OCI-LY3 (cell line): Measurements from ENCODE around the gene PDGFC.

Source experiments
- H2AFZ ChIP-seq: fragments of 200-600, 300-600 bp; shearing (Covaris generic); 2 replicates; pipeline ENCODE4 v1.6.0; 2014; ENCODE audit warnings: antibody characterized with exemption, low read depth, low read length
- H3K27ac ChIP-seq: fragments of 200-600, 300-600 bp; sonication (generic); 2 replicates; pipeline ENCODE4 v1.5.1; 2014; ENCODE audit warnings: mild to moderate bottlenecking, low read length, moderate library complexity, mixed read lengths
- H3K27me3 ChIP-seq: fragments of 200-600, 300-600 bp; sonication (generic); 2 replicates; pipeline ENCODE4 v1.6.1; 2014; ENCODE audit warnings: low read depth, low read length, mixed read lengths
- H3K36me3 ChIP-seq: fragments of 200-600, 300-600 bp; sonication (generic); replicated peaks from 2 replicates; pipeline ENCODE3; 2014; ENCODE audit warnings: low read depth, low read length, mixed read lengths
- H3K4me1 ChIP-seq: fragments of 300-600, 200-600 bp; sonication (generic); 2 replicates; pipeline ENCODE4 v1.6.1; 2014; ENCODE audit warnings: low read length, mixed read lengths
- H3K4me2 ChIP-seq: fragments of 200-600, 300-600 bp; sonication (generic); 2 replicates; pipeline ENCODE4 v1.6.1; 2014; ENCODE audit warnings: low read length, mixed read lengths
- H3K4me3 ChIP-seq: fragments of 300-600, 200-600 bp; sonication (generic); 2 replicates; pipeline ENCODE4 v1.5.1; 2014; ENCODE audit warnings: antibody characterized with exemption, mild to moderate bottlenecking, low read length, moderate library complexity
- H3K79me2 ChIP-seq: fragments of 300-600, 200-600 bp; shearing (Covaris generic); 2 replicates; pipeline ENCODE4 v1.6.1; 2014; ENCODE audit warnings: mild to moderate bottlenecking, low read length, mixed read lengths
- H3K9ac ChIP-seq: fragments of 300-600, 200-600 bp; shearing (Covaris generic); 2 replicates; pipeline ENCODE4 v1.6.0; 2014; ENCODE audit warnings: mild to moderate bottlenecking, low read length, moderate library complexity
- H3K9me3 ChIP-seq: fragments of 200-600, 300-600 bp; shearing (Covaris generic); 2 replicates; pipeline ENCODE4 v1.6.1; 2014; ENCODE audit warnings: low read length, mixed read lengths; ENCODE audit not compliant: insufficient read depth
- H4K20me1 ChIP-seq: fragments of 200-600, 300-600 bp; sonication (generic); 2 replicates; pipeline ENCODE4 v1.6.1; 2016; ENCODE audit warnings: low read length, mixed read lengths; ENCODE audit not compliant: insufficient read depth
- EZH2phosphoT487 ChIP-seq: fragments of 200-600 bp; shearing (Covaris generic); IDR thresholded peaks from 2 replicates; pipeline ENCODE4 v1.6.1; 2018; ENCODE audit warnings: antibody characterized with exemption, mixed run types, low read depth
- TF ChIP-seq, protein P1 (sequence below): fragments of 200-600, 300-600 bp; sonication (generic); IDR thresholded peaks from 2 replicates; pipeline ENCODE4 v1.5.1; 2014; ENCODE audit warnings: antibody characterized with exemption, low read length, low read depth

Gene PDGFC

DNA sequence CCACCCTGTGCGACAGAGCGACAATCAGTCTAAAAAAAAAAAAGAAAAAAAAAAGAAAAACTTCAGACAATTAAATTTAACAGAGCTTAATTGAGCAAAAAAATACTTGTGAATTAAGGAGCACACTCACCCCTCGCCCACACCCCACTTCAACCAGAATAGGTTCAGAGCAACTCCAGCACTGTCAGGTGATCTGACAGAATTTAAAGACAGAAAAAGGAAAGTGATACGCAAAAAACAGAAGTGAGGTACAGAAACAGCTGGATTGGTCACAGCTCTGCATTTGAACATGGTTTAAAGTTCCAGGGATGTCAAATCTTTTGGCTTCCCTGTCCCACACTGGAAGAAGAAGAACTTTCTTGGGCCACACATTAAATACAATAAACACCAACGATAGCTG, 174.4 kb downstream of the PDGFC start:
- H3K27me3 ChIP-seq, result no peaks in the 10 kb centered on the region
- H3K36me3 ChIP-seq, result no peaks in the 10 kb centered on the region
- no peak overlapping the region for H2AFZ ChIP-seq
- no peaks in the 10 kb centered on the region for H3K79me2 ChIP-seq
- H3K9ac ChIP-seq, result no peak overlapping the region
- no peak overlapping the region for H3K27ac ChIP-seq
- no peaks in the 10 kb centered on the region for H4K20me1 ChIP-seq
- H3K9me3 ChIP-seq, result no peaks in the 10 kb centered on the region
- no peak for TF ChIP-seq EZH2phosphoT487
- TF ChIP-seq, protein P1, sequence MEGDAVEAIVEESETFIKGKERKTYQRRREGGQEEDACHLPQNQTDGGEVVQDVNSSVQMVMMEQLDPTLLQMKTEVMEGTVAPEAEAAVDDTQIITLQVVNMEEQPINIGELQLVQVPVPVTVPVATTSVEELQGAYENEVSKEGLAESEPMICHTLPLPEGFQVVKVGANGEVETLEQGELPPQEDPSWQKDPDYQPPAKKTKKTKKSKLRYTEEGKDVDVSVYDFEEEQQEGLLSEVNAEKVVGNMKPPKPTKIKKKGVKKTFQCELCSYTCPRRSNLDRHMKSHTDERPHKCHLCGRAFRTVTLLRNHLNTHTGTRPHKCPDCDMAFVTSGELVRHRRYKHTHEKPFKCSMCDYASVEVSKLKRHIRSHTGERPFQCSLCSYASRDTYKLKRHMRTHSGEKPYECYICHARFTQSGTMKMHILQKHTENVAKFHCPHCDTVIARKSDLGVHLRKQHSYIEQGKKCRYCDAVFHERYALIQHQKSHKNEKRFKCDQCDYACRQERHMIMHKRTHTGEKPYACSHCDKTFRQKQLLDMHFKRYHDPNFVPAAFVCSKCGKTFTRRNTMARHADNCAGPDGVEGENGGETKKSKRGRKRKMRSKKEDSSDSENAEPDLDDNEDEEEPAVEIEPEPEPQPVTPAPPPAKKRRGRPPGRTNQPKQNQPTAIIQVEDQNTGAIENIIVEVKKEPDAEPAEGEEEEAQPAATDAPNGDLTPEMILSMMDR, result no peak
- no peak overlapping the region for H3K4me2 ChIP-seq
- H3K4me1 ChIP-seq, result peaks cover 5% of the 10 kb centered on the region; the same call in 1 of the 2 replicates
- H3K4me3 ChIP-seq, result no peak overlapping the region

DNA sequence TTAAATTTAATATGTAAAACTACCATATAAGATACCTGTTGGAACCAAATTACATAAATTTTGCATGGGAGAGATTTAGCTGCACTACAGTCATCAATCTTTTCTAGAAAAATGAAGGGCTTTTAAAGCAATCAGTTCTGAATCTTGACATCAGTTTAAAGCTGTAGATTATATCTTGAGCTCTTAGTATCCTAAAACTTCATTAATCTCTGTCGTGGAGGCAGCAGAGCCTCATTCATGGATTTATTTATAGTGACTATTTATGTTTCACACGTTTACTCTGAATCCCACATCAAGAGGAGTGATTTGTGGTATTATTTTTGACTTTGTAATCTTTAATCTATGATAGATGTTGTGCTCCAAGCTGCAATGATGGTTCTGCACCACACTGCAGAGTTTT, 175.9 kb downstream of the PDGFC start:
- TF ChIP-seq, protein P1, result no peak
- no peak for TF ChIP-seq EZH2phosphoT487
- Histone ChIP-seq H3K9me3 (no peaks in the 10 kb centered on the region), H3K27ac (no peak overlapping the region), H3K36me3 (no peaks in the 10 kb centered on the region), H3K79me2 (no peaks in the 10 kb centered on the region), H4K20me1 (no peaks in the 10 kb centered on the region), H3K9ac (no peak overlapping the region), H2AFZ (no peak overlapping the region), H3K27me3 (no peaks in the 10 kb centered on the region), H3K4me3 (no peak overlapping the region), H3K4me1 (peaks cover 5% of the 10 kb centered on the region; the same call in 1 of the 2 replicates), H3K4me2 (no peak overlapping the region)

DNA sequence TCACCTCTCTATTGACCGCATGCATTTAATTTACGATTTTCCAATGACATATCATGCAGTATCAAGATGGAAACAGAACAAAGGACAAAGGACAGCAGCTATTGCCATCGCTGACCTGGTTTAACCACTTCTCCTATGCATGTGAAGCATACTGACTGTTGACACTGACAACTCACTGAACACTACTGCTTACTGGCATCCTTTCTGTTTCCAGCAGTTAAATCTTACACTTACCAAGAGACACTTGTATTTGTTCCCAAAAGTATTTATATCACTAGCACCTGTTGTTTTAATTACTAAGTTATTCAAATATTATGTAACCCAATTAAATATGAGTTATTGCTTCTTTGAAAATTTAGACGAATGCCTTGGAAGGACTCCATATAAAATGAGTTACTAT, 176.7 kb downstream of the PDGFC start:
- no peak overlapping the region for H3K4me3 ChIP-seq
- no peaks in the 10 kb centered on the region for H3K27me3 ChIP-seq
- no peaks in the 10 kb centered on the region for H3K79me2 ChIP-seq
- no peaks in the 10 kb centered on the region for H4K20me1 ChIP-seq
- H3K36me3 ChIP-seq, result no peaks in the 10 kb centered on the region
- no peaks in the 10 kb centered on the region for H3K9me3 ChIP-seq
- peaks cover 5% of the 10 kb centered on the region; the same call in 1 of the 2 replicates for H3K4me1 ChIP-seq
- no peak overlapping the region for H3K4me2 ChIP-seq
- no peak overlapping the region for H3K9ac ChIP-seq
- no peak for TF ChIP-seq EZH2phosphoT487
- TF ChIP-seq, protein P1, result no peak
- H3K27ac ChIP-seq, result no peak overlapping the region
- H2AFZ ChIP-seq, result no peak overlapping the region

DNA sequence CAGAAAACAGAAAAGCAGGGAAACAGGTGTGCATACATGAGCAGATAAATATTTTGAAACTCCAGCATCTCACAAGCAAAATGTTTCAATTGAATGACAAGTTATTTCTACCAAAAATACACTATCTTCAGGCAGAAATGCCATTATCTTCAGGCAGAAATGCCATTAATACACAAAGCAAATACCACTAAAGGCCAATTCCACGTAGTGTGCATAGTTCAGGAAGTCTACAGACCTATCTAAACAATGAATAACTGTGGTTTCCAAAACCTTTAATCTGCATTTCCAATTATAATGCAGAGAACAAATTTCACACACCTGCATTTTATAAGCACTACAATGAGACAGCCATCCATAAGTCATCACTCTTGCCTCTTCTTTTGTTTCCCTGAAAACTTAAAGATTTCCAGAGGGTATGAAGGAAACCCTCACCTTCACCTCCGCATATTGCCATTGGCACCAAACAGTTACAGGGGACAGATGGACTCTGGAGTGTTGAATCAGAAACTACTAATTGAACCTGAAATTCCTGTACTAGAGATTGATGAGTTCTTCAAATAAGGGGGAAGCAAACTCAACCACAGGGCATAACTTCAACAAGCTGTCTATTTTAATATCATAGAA, 179.0 kb downstream of the PDGFC start:
- Histone ChIP-seq H3K27me3 (no peaks in the 10 kb centered on the region), H3K4me3 (no peak overlapping the region), H2AFZ (no peak overlapping the region), H3K4me1 (peaks cover 5% of the 10 kb centered on the region; the same call in 1 of the 2 replicates), H3K79me2 (no peaks in the 10 kb centered on the region), H4K20me1 (no peaks in the 10 kb centered on the region), H3K36me3 (no peaks in the 10 kb centered on the region), H3K9me3 (no peaks in the 10 kb centered on the region), H3K9ac (no peak overlapping the region), H3K4me2 (no peak overlapping the region), H3K27ac (no peak overlapping the region)
- TF ChIP-seq, protein P1, result no peak
- no peak for TF ChIP-seq EZH2phosphoT487
